ENCODE results near the gene PMPCA. TPM values are rescaled to one million over a fixed set of nuclear protein-coding genes. Genes with fewer than 3 reads are reported as not detected.

Gene PMPCA
- total and polyA plus RNA-seq, 2 of the 8 experiments (the other 6 are each of a cell fraction or from before 2014, with no cell fraction given) = 60.0 to 88.2 TPM

DNA sequence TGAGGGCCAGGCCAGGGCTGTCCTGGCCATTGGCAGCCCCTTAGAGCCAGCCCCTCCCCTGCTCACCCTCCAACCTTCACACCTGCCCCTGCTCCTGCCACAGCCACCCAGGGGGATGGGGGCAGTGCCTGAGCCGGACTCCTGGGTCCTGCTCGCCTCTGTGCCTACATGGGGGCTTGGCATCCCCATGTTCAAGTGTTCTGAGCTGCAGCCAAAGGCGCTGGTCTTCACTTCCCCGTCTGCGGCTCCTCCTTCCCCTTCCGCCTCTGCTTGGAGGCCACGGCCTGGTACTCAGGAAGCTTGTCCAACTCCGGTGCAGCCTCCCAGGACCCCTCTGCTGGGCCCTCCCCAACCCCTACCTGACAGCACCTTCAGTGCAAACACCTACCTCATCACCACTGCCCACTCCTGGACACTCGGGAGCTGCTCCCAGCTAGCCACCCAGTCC is 44.7 kb upstream of the PMPCA start:
- no peak for DNase-seq (ENCODE audit: low read depth in 1 of 2, low spot score in 2 of 2)
- WGBS, 2 experiments (ENCODE audit: extremely low coverage in 1 of 2, insufficient coverage in 1 of 2, insufficient read length in 1 of 2, insufficient replicate concordance in 2 of 2, low coverage in 1 of 2, low lambda C conversion rate in 2 of 2, missing lambda C conversion rate in 1 of 2) = 93% methylated on average over 6 of the region's 9 CpGs; no CpG with 5 or more reads in 1 of the 2 experiments
- H3K14ac ChIP-seq (ENCODE audit: insufficient read length) = no peak overlapping the region
- no peak overlapping the region for H3K56ac ChIP-seq (replicated peaks; ENCODE audit: insufficient read length, low read depth, low read length)
- POLR2A ChIA-PET (ENCODE audit: partially characterized antibody) = interaction anchor here (0.8 to 15.8 kb wide), 12 partner anchors 10 to 361 kb away, joined by 4 to 137 read pairs (median 4); partner anchors contain the start of genes CARD9 and SNAPC4
- H3K79me2 ChIP-seq (ENCODE audit: control insufficient read depth in 1 of 2, insufficient read depth in 2 of 2, low read length in 2 of 2) = no peaks in the 10 kb centered on the region
- no peaks in the 10 kb centered on the region; the same call in 1 of the 2 replicates for H3K23me2 ChIP-seq (ENCODE audit: low read depth, low read length)
- no peak overlapping the region for H4K91ac ChIP-seq (replicated peaks; ENCODE audit: insufficient read length, low read length)
- CTCF ChIA-PET (ENCODE audit: partially characterized antibody) = interaction anchor here (0.9 to 7.1 kb wide), 10 partner anchors 9 to 252 kb away, joined by 3 to 80 read pairs (median 6); no protein-coding TSS in a partner anchor
- no peak overlapping the region for H3K4me3 ChIP-seq (ENCODE audit: extremely low read depth in 1 of 4, insufficient read depth in 2 of 4, low read depth in 3 of 4, low read length in 4 of 4)
- H3K27ac ChIP-seq (ENCODE audit: low read depth, low read length) = no peak overlapping the region; the same call in 1 of the 2 replicates
- peaks cover 0 to 2% (median 0%) of the 10 kb centered on the region in 4 experiments; a peak in 1 of 8 replicates for H3K36me3 ChIP-seq (ENCODE audit: control insufficient read depth in 2 of 4, insufficient read depth in 4 of 4, low read length in 3 of 4)
- peaks cover 0 to 2% (median 0%) of the 10 kb centered on the region in 4 experiments; a peak in 2 of 7 replicates for H3K27me3 ChIP-seq (replicated peaks in 1 of 4; ENCODE audit: control insufficient read depth in 3 of 4, extremely low read depth in 1 of 4, insufficient read depth in 3 of 4, low read length in 3 of 4)
- no peak overlapping the region for H2BK12ac ChIP-seq (ENCODE audit: low read depth, low read length)
- no peak overlapping the region for H3K18ac ChIP-seq (ENCODE audit: extremely low read depth, low read length)
- no peak for FAIRE-seq
- peaks cover 0 to 7% of the 10 kb centered on the region in 2 experiments for H4K20me1 ChIP-seq (replicated peaks in 1 of 2; ENCODE audit: control insufficient read depth in 1 of 2, insufficient read depth in 2 of 2, low read length in 2 of 2)
- H3K23ac ChIP-seq (ENCODE audit: insufficient read length) = no peak overlapping the region
- H2BK15ac ChIP-seq (ENCODE audit: low read length) = no peak overlapping the region
- no peak overlapping the region for H2BK20ac ChIP-seq (ENCODE audit: low read length)
- no peak overlapping the region for H3K9ac ChIP-seq (replicated peaks in 1 of 4; ENCODE audit: extremely low read depth in 1 of 4, low read depth in 3 of 4, low read length in 3 of 4)
- peaks cover 0 to 3% of the 10 kb centered on the region in 2 experiments; a peak in 1 of 4 replicates for H3K9me3 ChIP-seq (ENCODE audit: insufficient read depth in 2 of 2, low read depth in 1 of 2, low read length in 1 of 2)
- H3K4ac ChIP-seq (replicated peaks; ENCODE audit: insufficient read length, low read depth, low read length) = no peak overlapping the region
- H2AK5ac ChIP-seq (ENCODE audit: low read depth, low read length) = no peak overlapping the region
- H2AFZ ChIP-seq (ENCODE audit: low read length) = no peak overlapping the region
- no peak overlapping the region for H2BK120ac ChIP-seq (replicated peaks; ENCODE audit: low read depth, low read length)
- no peak overlapping the region for H4K5ac ChIP-seq (ENCODE audit: insufficient read length, low read depth, low read length)
- H3K4me1 ChIP-seq (replicated peaks in 1 of 4; ENCODE audit: control insufficient read depth in 3 of 4, insufficient read depth in 4 of 4, low read length in 3 of 4) = peaks cover 0 to 8% (median under 1%) of the 10 kb centered on the region in 4 experiments; a peak in 3 of 7 replicates
- no peak for TF ChIP-seq BCL11A (IDR thresholded peaks at IDR 0.05; ENCODE audit: low read depth in 2 of 2, low read length in 2 of 2)
- TF ChIP-seq SIX5 (IDR thresholded peaks at IDR 0.05; ENCODE audit: low read depth, low read length) = no peak
- no peak for TF ChIP-seq TAF7 (optimal IDR thresholded peaks at IDR 0.05; ENCODE audit: borderline replicate concordance, low read depth, low read length)
- no peak for TF ChIP-seq ZNF274 (IDR thresholded peaks at IDR 0.05; ENCODE audit: borderline replicate concordance, extremely low read depth, low read length)
- no peak for TF ChIP-seq KDM4A (IDR thresholded peaks at IDR 0.05; ENCODE audit: low read depth, low read length, severe bottlenecking)
- no peak overlapping the region for H3K4me2 ChIP-seq (ENCODE audit: insufficient read depth in 1 of 2, low read depth in 2 of 2, low read length in 2 of 2)
- no peak overlapping the region; the same call in none of the 2 replicates for H4K8ac ChIP-seq (ENCODE audit: extremely low read depth, insufficient read depth, low read length)
- H2BK5ac ChIP-seq (ENCODE audit: low read depth, low read length) = no peak overlapping the region
- peaks cover 3% of the 10 kb centered on the region for H3K79me1 ChIP-seq (ENCODE audit: low read depth, low read length)

All from H1 (cell line).